Nephron (organoid): ENCODE data around the gene SEC24D.
"Not testable (repeated sequence)": the region's sequence is repeated elsewhere in the genome, so short reads cannot be mapped to it uniquely, and the experiment has no call there.

Source experiments
- H3K27ac Mint-ChIP-seq, 3 experiments: 2 replicates each; pipeline ENCODE4 v1.8.0; 2020; ENCODE audit warnings: mixed read lengths in 3 of 3, mild to moderate bottlenecking in 2 of 3, moderate library complexity in 1 of 3
- H3K27me3 Mint-ChIP-seq: 2 replicates; pipeline ENCODE4 v1.8.0; 2021; ENCODE audit warnings: low read depth, mild to moderate bottlenecking, moderate library complexity, mixed read lengths
- H3K36me3 Mint-ChIP-seq: 2 replicates; pipeline ENCODE4 v1.8.0; 2020; ENCODE audit warnings: low read depth, mixed read lengths
- H3K4me1 Mint-ChIP-seq: 2 replicates; pipeline ENCODE4 v1.8.0; 2020; ENCODE audit warnings: mixed read lengths
- H3K4me3 Mint-ChIP-seq, 3 experiments: 2 replicates each; pipeline ENCODE4 v1.8.0; 2020; ENCODE audit warnings: mild to moderate bottlenecking in 3 of 3, mixed read lengths in 3 of 3, moderate library complexity in 2 of 3
- H3K9me3 Mint-ChIP-seq: 2 replicates; pipeline ENCODE4 v1.8.0; 2020; ENCODE audit warnings: mixed read lengths
- CTCF ChIP-seq, 3 experiments: fragments of 200-600 bp; sonication (generic); IDR thresholded peaks; one replicate each; pipeline ENCODE4 v1.5.0; 2021; ENCODE audit warnings: antibody characterized with exemption in 3 of 3; ENCODE audit not compliant: unreplicated experiment in 3 of 3

The SEC24D gene

GRCh38 chr4:118835571-118836300 lies at the start of gene SEC24D:
TSS of gene SEC24D (minus strand) at chr4:118836126. CDS start at chr4:118833696, 2,430 bp downstream.
- Mint-ChIP-seq H3K27ac (peak within 1 kb of the TSS; percentile 86 to 97 (median 93)), H3K9me3 (no peaks in the 10 kb centered on the region)
- TF ChIP-seq CTCF (IDR thresholded peaks at IDR 0.05; ENCODE audit: unreplicated experiment in 3 of 3), result no peak

GRCh38 chr4:118884716-118885115 lies 48.8 kb upstream of the SEC24D start:
- Mint-ChIP-seq H3K4me3 (no peak overlapping the region), H3K4me1 (peaks cover 15% of the 10 kb centered on the region), H3K36me3 (no peaks in the 10 kb centered on the region), H3K9me3 (peaks cover 4% of the 10 kb centered on the region), H3K27ac (no peak overlapping the region), H3K27me3 (no peaks in the 10 kb centered on the region)
- no peak for TF ChIP-seq CTCF (IDR thresholded peaks at IDR 0.05; ENCODE audit: unreplicated experiment in 3 of 3)

More at GRCh38 chr4:118835571-118836300, at the start of gene SEC24D:
- H3K36me3 Mint-ChIP-seq, result peaks cover 19% of the 10 kb centered on the region
- H3K4me3 Mint-ChIP-seq, result peak within 1 kb of the TSS; percentile 93 to 100 (median 96)
- no peaks in the 10 kb centered on the region for H3K27me3 Mint-ChIP-seq
- H3K4me1 Mint-ChIP-seq, result peaks cover 51% of the 10 kb centered on the region

- H3K4me1 Mint-ChIP-seq, result peaks cover 10% of the 10 kb centered on the region
- H3K4me3 Mint-ChIP-seq, result no peak overlapping the region
- H3K36me3 Mint-ChIP-seq, result no peaks in the 10 kb centered on the region
- no peaks in the 10 kb centered on the region for H3K27me3 Mint-ChIP-seq
- no peak for TF ChIP-seq CTCF (IDR thresholded peaks at IDR 0.05; ENCODE audit: unreplicated experiment in 3 of 3)
- no peak overlapping the region for H3K27ac Mint-ChIP-seq
- peaks cover 4% of the 10 kb centered on the region for H3K9me3 Mint-ChIP-seq
Observed at GRCh38 chr4:118883861-118884260, 47.9 kb upstream of the SEC24D start.

GRCh38 chr4:118881512-118882146 lies 45.7 kb upstream of the SEC24D start:
- H3K4me1 Mint-ChIP-seq, result no peaks in the 10 kb centered on the region
- peaks cover 8% of the 10 kb centered on the region for H3K9me3 Mint-ChIP-seq
- no peak overlapping the region for H3K4me3 Mint-ChIP-seq
- TF ChIP-seq CTCF (IDR thresholded peaks at IDR 0.05; ENCODE audit: unreplicated experiment in 3 of 3), result no peak
- H3K27ac Mint-ChIP-seq, result no peak overlapping the region
- no peaks in the 10 kb centered on the region for H3K36me3 Mint-ChIP-seq
- no peaks in the 10 kb centered on the region for H3K27me3 Mint-ChIP-seq

- H3K36me3 Mint-ChIP-seq, result no peaks in the 10 kb centered on the region
- no peaks in the 10 kb centered on the region for H3K4me1 Mint-ChIP-seq
- H3K4me3 Mint-ChIP-seq, result no peak overlapping the region
- no peaks in the 10 kb centered on the region for H3K27me3 Mint-ChIP-seq
- no peak overlapping the region for H3K27ac Mint-ChIP-seq
- TF ChIP-seq CTCF (IDR thresholded peaks at IDR 0.05; ENCODE audit: unreplicated experiment in 3 of 3), result no peak
- H3K9me3 Mint-ChIP-seq, result peaks cover 11% of the 10 kb centered on the region
Observed at GRCh38 chr4:118879409-118879808, 43.5 kb upstream of the SEC24D start.

- not testable (repeated sequence) for H3K27me3 Mint-ChIP-seq, H3K27ac Mint-ChIP-seq, H3K36me3 Mint-ChIP-seq, H3K4me3 Mint-ChIP-seq, H3K4me1 Mint-ChIP-seq
- H3K9me3 Mint-ChIP-seq, result peaks cover 11% of the 10 kb centered on the region
Observed at GRCh38 chr4:118878507-118878906, 42.6 kb upstream of the SEC24D start.
